Measurements from ENCODE around the gene TMEM45B. TPM values are rescaled to one million over a fixed set of nuclear protein-coding genes. Genes with fewer than 3 reads are reported as not detected.

The TMEM45B gene
- total RNA-seq, 1 donor from 2014 or later = not detected

GRCh38 chr11:129853518-129854231 lies 38.0 kb downstream of the TMEM45B start:
- no peak overlapping the region for H3K4me3 ChIP-seq
- no peak overlapping the region for H3K27ac ChIP-seq (replicated peaks)
- H3K36me3 ChIP-seq = no peaks in the 10 kb centered on the region
- intact Hi-C loops (cut with micrococcal nuclease) = no loop called here
- no peak for TF ChIP-seq CTCF (IDR thresholded peaks at IDR 0.05; ENCODE audit: borderline replicate concordance)
- no peak for DNase-seq
- no peaks in the 10 kb centered on the region for H3K9me3 ChIP-seq (replicated peaks)
- H3K4me1 ChIP-seq = peaks cover 15% of the 10 kb centered on the region
- peaks cover 8% of the 10 kb centered on the region for H3K27me3 ChIP-seq (ENCODE audit: low read depth)

- H3K27ac ChIP-seq (replicated peaks) = no peak overlapping the region
- H3K9me3 ChIP-seq (replicated peaks) = no peaks in the 10 kb centered on the region
- H3K27me3 ChIP-seq (ENCODE audit: low read depth) = peaks cover 6% of the 10 kb centered on the region
- H3K36me3 ChIP-seq = peaks cover 2% of the 10 kb centered on the region
- TF ChIP-seq CTCF (IDR thresholded peaks at IDR 0.05; ENCODE audit: borderline replicate concordance) = no peak
- intact Hi-C loops (cut with micrococcal nuclease) = no loop called here
- peaks cover 15% of the 10 kb centered on the region for H3K4me1 ChIP-seq
- no peak overlapping the region for H3K4me3 ChIP-seq
- no peak for DNase-seq
Observed at GRCh38 chr11:129854232-129854805, 38.7 kb downstream of the TMEM45B start.

- no peak overlapping the region for H3K27ac ChIP-seq (replicated peaks)
- peaks cover 15% of the 10 kb centered on the region for H3K4me1 ChIP-seq
- H3K4me3 ChIP-seq = no peak overlapping the region
- DNase-seq = no peak
- intact Hi-C loops (cut with micrococcal nuclease) = no loop called here
- H3K27me3 ChIP-seq (ENCODE audit: low read depth) = no peaks in the 10 kb centered on the region
- TF ChIP-seq CTCF (IDR thresholded peaks at IDR 0.05; ENCODE audit: borderline replicate concordance) = no peak
- H3K36me3 ChIP-seq = peaks cover 10% of the 10 kb centered on the region
- no peaks in the 10 kb centered on the region for H3K9me3 ChIP-seq (replicated peaks)
Observed at GRCh38 chr11:129855086-129855485, 39.4 kb downstream of the TMEM45B start.

GRCh38 chr11:129856036-129856435 lies 40.4 kb downstream of the TMEM45B start:
- no peaks in the 10 kb centered on the region for H3K9me3 ChIP-seq (replicated peaks)
- peaks cover 15% of the 10 kb centered on the region for H3K4me1 ChIP-seq
- DNase-seq = no peak
- H3K4me3 ChIP-seq = no peak overlapping the region
- intact Hi-C loops (cut with micrococcal nuclease) = no loop called here
- TF ChIP-seq CTCF (IDR thresholded peaks at IDR 0.05; ENCODE audit: borderline replicate concordance) = no peak
- peaks cover 19% of the 10 kb centered on the region for H3K36me3 ChIP-seq
- no peak overlapping the region for H3K27ac ChIP-seq (replicated peaks)
- H3K27me3 ChIP-seq (ENCODE audit: low read depth) = no peaks in the 10 kb centered on the region

GRCh38 chr11:129861702-129862522 lies 46.3 kb downstream of the TMEM45B start:
- Histone ChIP-seq H3K4me1 (peaks cover 24% of the 10 kb centered on the region), H3K4me3 (no peak overlapping the region), H3K9me3 (replicated peaks) (no peaks in the 10 kb centered on the region), H3K36me3 (peaks cover 55% of the 10 kb centered on the region), H3K27me3 (ENCODE audit: low read depth) (no peaks in the 10 kb centered on the region), H3K27ac (replicated peaks) (peak overlapping the region; percentile 51)
- TF ChIP-seq CTCF (IDR thresholded peaks at IDR 0.05; ENCODE audit: borderline replicate concordance) = no peak
- DNase-seq = peak; percentile 56
- intact Hi-C loops (cut with micrococcal nuclease) = no loop called here
